Thyroid gland (tissue), 4 donors: ENCODE data around the gene SUGCT. TPM values are rescaled to one million over a fixed set of nuclear protein-coding genes. Genes with fewer than 3 reads are reported as not detected.
"Not testable (repeated sequence)": the region's sequence is repeated elsewhere in the genome, so short reads cannot be mapped to it uniquely, and the experiment has no call there.

Experiments used
- DNase-seq, 2 donors: peaks; one replicate each; pipeline ENCODE4 v3.0.0-alpha.2; 2019
- H3K27ac ChIP-seq, 3 donors: fragments of 200-600 bp; sonication (generic); 1 replicate in 2 of 3; 2 replicates in 1 of 3; pipeline ENCODE4 v1.5.1; 2016 to 2019; ENCODE audit warnings: mild to moderate bottlenecking in 1 of 3, moderate library complexity in 1 of 3
- H3K27me3 ChIP-seq: fragments of 200-600 bp; sonication (generic); one replicate; pipeline ENCODE4 v1.5.1; 2019
- H3K36me3 ChIP-seq, 2 donors: fragments of 200-600 bp; sonication (generic); one replicate each; pipeline ENCODE4 v1.5.1; 2016 to 2019
- H3K4me1 ChIP-seq, 2 donors: fragments of 200-600 bp; sonication (generic); one replicate each; pipeline ENCODE4 v1.5.1; 2017 to 2019
- H3K4me3 ChIP-seq, 3 donors: fragments of 200-600 bp; sonication (generic); replicated peaks in 1 of 3; 1 replicate in 2 of 3; 2 replicates in 1 of 3; pipeline ENCODE4 v1.5.1; 2016; ENCODE audit warnings: mild to moderate bottlenecking in 1 of 3
- H3K9me3 ChIP-seq: fragments of 200-600 bp; sonication (generic); one replicate; pipeline ENCODE4 v1.5.1; 2017
- POLR2A ChIP-seq, 2 donors: fragments of 450-650 bp; IDR thresholded peaks; one replicate each; pipeline ENCODE4 v1.6.1; 2017; ENCODE audit warnings: antibody characterized with exemption in 2 of 2, mild to moderate bottlenecking in 2 of 2, moderate library complexity in 1 of 2
- WGBS, 2 donors: methylation state at CpG; one replicate each; pipeline ENCODE4 v1.1.5; 2017; 5-methylcytosine and 5-hydroxymethylcytosine counted together
- intact Hi-C: fragments of 100-400 bp; cut with DNase I; formaldehyde crosslinking; loops from one replicate; pipeline ENCODE4 v1.15.1; 2023
- total RNA-seq, 4 donors: library from RNA; depleted of rRNA; stranded (reverse); fragments of >200 nt; gene quantifications; one replicate each; pipeline ENCODE4 v1.2.3, GENCODE V29; 2016
- TF ChIP-seq, protein P1 (sequence below), 6 experiments: fragments of 200-600 bp in 3 of 6; fragments of 450-650 bp in 3 of 6; sonication (generic) in 3 of 6; IDR thresholded peaks; one replicate each; pipeline ENCODE4 v1.5.1; 2016 to 2019; ENCODE audit warnings: antibody characterized with exemption in 6 of 6, mild to moderate bottlenecking in 2 of 6, inconsistent platforms in 1 of 6, moderate library complexity in 1 of 6

The SUGCT gene
- total RNA-seq, 4 donors from 2014 or later, result 1.3 to 15.2 (median 3.2) TPM

DNA sequence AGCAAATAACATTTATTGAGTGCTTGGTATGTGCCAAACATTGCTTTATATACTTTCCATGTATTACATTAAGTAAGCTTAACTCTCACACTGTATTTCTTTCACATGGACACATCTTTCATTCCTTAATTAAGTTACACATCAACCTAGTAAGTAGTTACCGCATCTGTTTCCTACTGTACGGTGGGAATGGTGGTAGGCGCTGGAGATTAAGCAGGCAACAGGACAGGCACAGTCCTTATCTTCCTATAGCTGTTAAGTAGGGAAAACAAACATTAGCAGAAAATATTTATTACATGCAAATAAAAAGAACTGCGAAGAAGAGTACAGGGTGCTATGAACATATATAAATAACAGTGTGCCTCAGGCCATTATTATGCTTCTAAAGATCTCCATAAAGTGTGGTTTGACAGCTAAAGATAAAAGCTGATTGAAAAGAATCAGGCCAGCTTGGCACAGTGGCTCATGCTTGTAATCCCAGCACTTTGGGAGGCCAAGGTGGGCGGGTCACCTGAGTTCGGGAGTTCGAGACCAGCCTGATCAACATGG lies 105.0 kb downstream of the SUGCT start:
- no peak overlapping the region for H3K4me3 ChIP-seq
- H3K4me1 ChIP-seq, result no peaks in the 10 kb centered on the region
- no peaks in the 10 kb centered on the region for H3K36me3 ChIP-seq
- DNase-seq, result no peak
- TF ChIP-seq, protein P1, sequence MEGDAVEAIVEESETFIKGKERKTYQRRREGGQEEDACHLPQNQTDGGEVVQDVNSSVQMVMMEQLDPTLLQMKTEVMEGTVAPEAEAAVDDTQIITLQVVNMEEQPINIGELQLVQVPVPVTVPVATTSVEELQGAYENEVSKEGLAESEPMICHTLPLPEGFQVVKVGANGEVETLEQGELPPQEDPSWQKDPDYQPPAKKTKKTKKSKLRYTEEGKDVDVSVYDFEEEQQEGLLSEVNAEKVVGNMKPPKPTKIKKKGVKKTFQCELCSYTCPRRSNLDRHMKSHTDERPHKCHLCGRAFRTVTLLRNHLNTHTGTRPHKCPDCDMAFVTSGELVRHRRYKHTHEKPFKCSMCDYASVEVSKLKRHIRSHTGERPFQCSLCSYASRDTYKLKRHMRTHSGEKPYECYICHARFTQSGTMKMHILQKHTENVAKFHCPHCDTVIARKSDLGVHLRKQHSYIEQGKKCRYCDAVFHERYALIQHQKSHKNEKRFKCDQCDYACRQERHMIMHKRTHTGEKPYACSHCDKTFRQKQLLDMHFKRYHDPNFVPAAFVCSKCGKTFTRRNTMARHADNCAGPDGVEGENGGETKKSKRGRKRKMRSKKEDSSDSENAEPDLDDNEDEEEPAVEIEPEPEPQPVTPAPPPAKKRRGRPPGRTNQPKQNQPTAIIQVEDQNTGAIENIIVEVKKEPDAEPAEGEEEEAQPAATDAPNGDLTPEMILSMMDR (IDR thresholded peaks at IDR 0.05), result no peak
- no peak for TF ChIP-seq POLR2A (IDR thresholded peaks at IDR 0.05)
- H3K27ac ChIP-seq, result no peak overlapping the region
- H3K9me3 ChIP-seq, result no peaks in the 10 kb centered on the region
- no peaks in the 10 kb centered on the region for H3K27me3 ChIP-seq
- 88 to 91% methylated on average over 7 of the region's 7 CpGs for WGBS, 2 donors
- intact Hi-C loops, result loop anchor here (10.0 kb wide), 1 partner anchor 365 kb away; no protein-coding TSS in a partner anchor

DNA sequence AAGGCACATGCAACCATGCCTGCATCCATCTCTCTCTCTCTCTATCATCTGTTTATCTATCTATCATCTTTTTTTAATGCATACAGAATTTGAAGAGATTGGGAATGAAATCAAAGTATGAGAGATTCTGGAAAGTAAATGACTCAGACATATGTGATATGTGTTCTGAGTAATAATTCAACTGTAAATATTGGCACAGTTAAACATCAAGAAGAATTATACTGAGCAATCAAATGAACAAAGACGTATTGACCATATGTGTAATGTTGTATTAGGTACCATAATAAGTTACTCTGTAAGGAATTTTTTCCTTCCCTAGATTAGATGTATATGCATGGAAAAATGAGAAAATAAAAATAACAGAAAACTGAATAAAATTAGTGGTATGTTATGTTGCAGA lies 108.3 kb downstream of the SUGCT start:
- TF ChIP-seq, protein P1 (IDR thresholded peaks at IDR 0.05), result no peak
- TF ChIP-seq POLR2A (IDR thresholded peaks at IDR 0.05), result no peak
- Histone ChIP-seq H3K27ac (no peak overlapping the region), H3K4me1 (no peaks in the 10 kb centered on the region), H3K9me3 (no peaks in the 10 kb centered on the region), H3K4me3 (no peak overlapping the region), H3K27me3 (no peaks in the 10 kb centered on the region), H3K36me3 (no peaks in the 10 kb centered on the region)
- 89 to 93% methylated on average over 1 of the region's 1 CpG for WGBS, 2 donors
- intact Hi-C loops, result no loop called here
- DNase-seq, result no peak

DNA sequence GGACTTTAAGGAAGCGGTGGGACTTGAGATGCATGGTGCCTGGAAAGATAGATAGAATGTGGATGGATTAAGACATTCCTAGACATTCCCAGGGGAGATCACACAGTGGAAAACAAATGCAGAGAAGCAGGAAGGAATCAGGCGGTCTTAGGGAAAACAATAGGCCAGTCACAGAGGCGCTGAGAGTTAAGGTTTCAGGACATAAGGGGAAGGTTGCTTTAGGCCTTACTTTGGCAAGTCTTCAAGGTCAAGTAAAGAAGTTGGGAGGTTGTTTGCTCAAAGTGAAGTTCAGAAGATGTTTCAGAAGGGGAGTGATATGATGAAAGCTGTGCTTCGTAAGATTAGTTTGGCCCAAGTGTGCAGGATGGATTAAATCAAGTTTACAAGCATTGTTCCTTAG lies 109.4 kb downstream of the SUGCT start:
- Histone ChIP-seq H3K27ac (no peak overlapping the region), H3K4me1 (no peaks in the 10 kb centered on the region), H3K36me3 (no peaks in the 10 kb centered on the region), H3K9me3 (no peaks in the 10 kb centered on the region), H3K27me3 (no peaks in the 10 kb centered on the region), H3K4me3 (no peak overlapping the region)
- TF ChIP-seq POLR2A (IDR thresholded peaks at IDR 0.05), result no peak
- TF ChIP-seq, protein P1 (IDR thresholded peaks at IDR 0.05), result no peak
- 78 to 82% methylated on average over 4 of the region's 4 CpGs for WGBS, 2 donors
- intact Hi-C loops, result no loop called here
- no peak for DNase-seq

DNA sequence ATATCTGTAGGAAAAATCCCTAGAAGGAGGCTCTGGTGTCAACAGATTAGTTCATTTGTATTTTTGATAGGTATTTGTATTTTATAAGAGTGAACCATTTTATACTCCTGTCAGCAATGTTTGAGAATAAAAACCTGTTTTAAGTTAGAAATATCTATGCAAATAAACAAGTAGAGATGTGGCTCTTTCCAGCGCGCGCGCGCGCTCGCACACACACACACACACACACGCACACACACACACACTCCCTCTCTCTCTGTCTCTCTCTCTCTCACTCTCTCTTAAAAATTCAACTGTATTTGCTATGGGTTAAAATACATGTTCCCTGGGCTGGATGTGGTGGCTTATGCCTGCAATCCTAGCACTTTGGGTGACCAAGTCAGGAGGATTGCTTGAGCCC lies 113.9 kb downstream of the SUGCT start:
- intact Hi-C loops, result no loop called here
- no peaks in the 10 kb centered on the region for H3K27me3 ChIP-seq
- H3K4me1 ChIP-seq, result no peaks in the 10 kb centered on the region
- WGBS, 2 donors, result 79 to 81% methylated on average over 8 of the region's 8 CpGs
- no peaks in the 10 kb centered on the region for H3K36me3 ChIP-seq
- TF ChIP-seq, protein P1 (IDR thresholded peaks at IDR 0.05), result no peak
- no peak for TF ChIP-seq POLR2A (IDR thresholded peaks at IDR 0.05)
- no peaks in the 10 kb centered on the region for H3K9me3 ChIP-seq
- no peak overlapping the region for H3K4me3 ChIP-seq
- DNase-seq, result no peak
- no peak overlapping the region for H3K27ac ChIP-seq

DNA sequence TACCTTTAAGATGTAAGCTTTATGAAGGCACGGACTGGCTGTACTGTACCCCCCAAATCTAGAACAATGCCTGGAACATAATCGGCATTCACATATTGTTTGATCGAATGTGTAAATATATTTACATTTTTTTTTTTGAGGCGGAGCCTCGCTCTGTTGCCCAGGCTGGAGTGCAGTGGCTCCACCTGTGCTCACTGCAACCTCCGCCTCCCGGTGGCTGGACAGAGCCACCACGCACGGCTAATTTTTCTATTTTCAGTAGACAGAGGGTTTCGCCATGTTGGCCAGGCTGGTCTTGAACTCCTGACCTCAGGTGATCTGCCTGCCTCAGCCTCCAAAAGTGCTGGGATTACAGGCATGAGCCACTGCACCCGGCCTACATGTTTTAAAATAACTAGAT lies 118.6 kb downstream of the SUGCT start:
- DNase-seq, H3K27ac ChIP-seq, H3K36me3 ChIP-seq, intact Hi-C loops, H3K4me1 ChIP-seq, H3K4me3 ChIP-seq, H3K9me3 ChIP-seq, H3K27me3 ChIP-seq: not testable (repeated sequence)
- 93 to 94% methylated on average over 11 of the region's 11 CpGs for WGBS, 2 donors
